Epithelial cell of proximal tubule (primary cell): Measurements from ENCODE around the gene PACSIN3. TPM values are rescaled to one million over a fixed set of nuclear protein-coding genes. Genes with fewer than 3 reads are reported as not detected.

Experiments used
- DNase-seq: peaks from one replicate; pipeline ENCODE4 v3.0.0-alpha.2; 2011; ENCODE audit warnings: low read depth
- H3K4me3 ChIP-seq: 2 replicates; pipeline ENCODE4 v1.5.1; 2011; ENCODE audit warnings: low read depth, mild to moderate bottlenecking, low read length
- CTCF ChIP-seq: conservative IDR thresholded peaks from 2 replicates; pipeline ENCODE4 v1.5.1; 2012; ENCODE audit warnings: low read depth, mild to moderate bottlenecking, low read length
- total RNA-seq: library from RNA; depleted of rRNA; stranded (reverse); fragments of >200 nt; gene quantifications from 2 replicates; pipeline ENCODE4 v1.2.3, GENCODE V29; 2015

The PACSIN3 gene
- total RNA-seq, 1 donor from 2014 or later: 74.4 TPM

DNA sequence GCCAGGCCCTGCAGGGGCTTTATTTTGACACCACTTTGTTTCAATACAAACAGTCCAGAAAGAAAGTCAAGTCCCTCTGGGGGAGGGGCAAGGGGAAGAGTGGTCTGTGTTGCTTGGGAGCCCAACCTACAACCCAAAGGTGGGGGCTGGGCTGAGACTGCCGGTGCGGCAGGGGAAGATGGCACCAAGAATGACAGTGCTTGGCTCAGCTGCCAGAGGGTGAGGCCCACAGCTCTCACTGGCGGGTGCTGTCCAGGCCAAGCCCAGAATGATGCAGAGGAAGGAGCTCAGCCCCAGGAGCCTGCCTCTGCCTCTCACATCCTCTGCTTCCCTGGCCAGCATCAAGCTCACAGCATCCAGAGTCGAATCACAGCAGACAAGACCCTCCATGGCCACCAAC is 21.9 kb downstream of the PACSIN3 start:
- DNase-seq: no peak
- no peak for TF ChIP-seq CTCF
- H3K4me3 ChIP-seq: no peak overlapping the region

- DNase-seq: no peak
Measured at GRCh38 chr11:47163898-47164297, 22.3 kb downstream of the PACSIN3 start.

DNA sequence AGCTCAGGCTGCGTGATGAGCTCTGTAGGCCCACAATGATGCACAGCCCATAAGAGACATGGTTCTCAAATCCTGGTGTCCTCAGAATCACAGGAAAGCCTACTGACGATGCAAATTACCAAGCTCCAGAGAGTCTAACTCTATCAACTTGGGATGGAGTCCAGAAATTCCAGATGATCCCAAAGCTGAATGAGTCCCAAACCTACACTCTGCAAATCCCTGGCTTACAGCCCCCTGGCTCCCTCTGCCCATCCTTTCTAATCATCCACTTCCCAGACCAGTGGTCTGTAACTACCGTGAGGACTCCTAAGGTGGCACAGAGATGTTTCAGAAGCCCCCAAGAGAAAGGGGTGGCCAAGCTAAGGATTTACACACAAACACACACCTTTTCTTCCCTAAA is 23.0 kb downstream of the PACSIN3 start:
- no peak for DNase-seq
- H3K4me3 ChIP-seq: no peak overlapping the region
- no peak for TF ChIP-seq CTCF

More at GRCh38 chr11:47163898-47164297, 22.3 kb downstream of the PACSIN3 start:
- TF ChIP-seq CTCF: no peak
- H3K4me3 ChIP-seq: no peak overlapping the region

GRCh38 chr11:47162426-47162825 is 23.8 kb downstream of the PACSIN3 start:
- H3K4me3 ChIP-seq: no peak overlapping the region
- no peak for DNase-seq
- no peak for TF ChIP-seq CTCF

- DNase-seq: no peak
- no peak overlapping the region for H3K4me3 ChIP-seq
- TF ChIP-seq CTCF: no peak
Measured at GRCh38 chr11:47161890-47162289, 24.3 kb downstream of the PACSIN3 start.

GRCh38 chr11:47161134-47161854 is 24.9 kb downstream of the PACSIN3 start:
- TF ChIP-seq CTCF: peak; percentile 88
- no peak overlapping the region for H3K4me3 ChIP-seq
- no peak for DNase-seq

GRCh38 chr11:47160753-47161133 is 25.5 kb downstream of the PACSIN3 start:
- H3K4me3 ChIP-seq: no peak overlapping the region
- no peak for DNase-seq
- TF ChIP-seq CTCF: no peak
